ENCODE data around the gene METTL17. TPM values are rescaled to one million over a fixed set of nuclear protein-coding genes. Genes with fewer than 3 reads are reported as not detected.
"Not testable (repeated sequence)": the region's sequence is repeated elsewhere in the genome, so short reads cannot be mapped to it uniquely, and the experiment has no call there.

The METTL17 gene
- total RNA-seq, 1 donor from 2014 or later, result 94.7 TPM

GRCh38 chr14:21040370-21040925 is 50.7 kb downstream of the METTL17 start:
- Mint-ChIP-seq H3K27me3 (peaks cover 21% of the 10 kb centered on the region), H3K36me3 (ENCODE audit: low read depth) (no peaks in the 10 kb centered on the region), H3K27ac (no peak overlapping the region), H3K4me3 (no peak overlapping the region), H3K9me3 (no peaks in the 10 kb centered on the region), H3K4me1 (no peaks in the 10 kb centered on the region)
- ChIA-PET CTCF (interaction anchor here (0.7 to 4.4 kb wide), 7 partner anchors 9 to 64 kb away, joined by 3 to 92 read pairs (median 7); no protein-coding TSS in a partner anchor), POLR2A (no interaction called here)
- ATAC-seq (ENCODE audit: low read depth) (no peak), DNase-seq (no peak)
- TF ChIP-seq, protein P1, sequence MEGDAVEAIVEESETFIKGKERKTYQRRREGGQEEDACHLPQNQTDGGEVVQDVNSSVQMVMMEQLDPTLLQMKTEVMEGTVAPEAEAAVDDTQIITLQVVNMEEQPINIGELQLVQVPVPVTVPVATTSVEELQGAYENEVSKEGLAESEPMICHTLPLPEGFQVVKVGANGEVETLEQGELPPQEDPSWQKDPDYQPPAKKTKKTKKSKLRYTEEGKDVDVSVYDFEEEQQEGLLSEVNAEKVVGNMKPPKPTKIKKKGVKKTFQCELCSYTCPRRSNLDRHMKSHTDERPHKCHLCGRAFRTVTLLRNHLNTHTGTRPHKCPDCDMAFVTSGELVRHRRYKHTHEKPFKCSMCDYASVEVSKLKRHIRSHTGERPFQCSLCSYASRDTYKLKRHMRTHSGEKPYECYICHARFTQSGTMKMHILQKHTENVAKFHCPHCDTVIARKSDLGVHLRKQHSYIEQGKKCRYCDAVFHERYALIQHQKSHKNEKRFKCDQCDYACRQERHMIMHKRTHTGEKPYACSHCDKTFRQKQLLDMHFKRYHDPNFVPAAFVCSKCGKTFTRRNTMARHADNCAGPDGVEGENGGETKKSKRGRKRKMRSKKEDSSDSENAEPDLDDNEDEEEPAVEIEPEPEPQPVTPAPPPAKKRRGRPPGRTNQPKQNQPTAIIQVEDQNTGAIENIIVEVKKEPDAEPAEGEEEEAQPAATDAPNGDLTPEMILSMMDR (IDR thresholded peaks at IDR 0.05), result no peak
- intact Hi-C loops (cut with micrococcal nuclease), result loop anchor here (1.0 kb wide), 1 partner anchor 26 kb away; no protein-coding TSS in a partner anchor

- H3K36me3 Mint-ChIP-seq (ENCODE audit: low read depth); H3K9me3 Mint-ChIP-seq; H3K4me3 Mint-ChIP-seq; POLR2A ChIA-PET; H3K27ac Mint-ChIP-seq; H3K4me1 Mint-ChIP-seq; DNase-seq; ATAC-seq (ENCODE audit: low read depth): not testable (repeated sequence)
- CTCF ChIA-PET, result interaction anchor here (0.7 to 4.4 kb wide), 6 partner anchors 9 to 64 kb away, joined by 3 to 92 read pairs (median 7); no protein-coding TSS in a partner anchor
- intact Hi-C loops (cut with micrococcal nuclease), result loop anchor here (1.0 kb wide), 1 partner anchor 27 kb away; no protein-coding TSS in a partner anchor
- H3K27me3 Mint-ChIP-seq, result peaks cover 24% of the 10 kb centered on the region
Observed at GRCh38 chr14:21040941-21041340, 51.2 kb downstream of the METTL17 start.

GRCh38 chr14:21041676-21042433 is 52.1 kb downstream of the METTL17 start, which contains the start of gene RNASE7:
RNASE7 (plus strand) TSS chr14:21042362; CDS start chr14:21042993, 631 bp downstream.
- DNase-seq, result no peak
- ChIA-PET POLR2A (no interaction called here), CTCF (interaction anchor here (4.4 kb wide), 1 partner anchor 26 kb away, joined by 92 read pairs; no protein-coding TSS in a partner anchor)
- Mint-ChIP-seq H3K4me3 (no peak within 1 kb of the TSS), H3K27ac (no peak within 1 kb of the TSS), H3K36me3 (ENCODE audit: low read depth) (no peaks in the 10 kb centered on the region), H3K27me3 (peaks cover 24% of the 10 kb centered on the region), H3K9me3 (no peaks in the 10 kb centered on the region), H3K4me1 (no peaks in the 10 kb centered on the region)
- ATAC-seq (ENCODE audit: low read depth), result no peak
- intact Hi-C loops (cut with micrococcal nuclease), result no loop called here
- TF ChIP-seq, protein P1 (IDR thresholded peaks at IDR 0.05), result no peak

- H3K27ac Mint-ChIP-seq, result no peak overlapping the region
- TF ChIP-seq, protein P1 (IDR thresholded peaks at IDR 0.05), result no peak
- H3K36me3 Mint-ChIP-seq (ENCODE audit: low read depth), result no peaks in the 10 kb centered on the region
- ChIA-PET CTCF (interaction anchor here (2.4 kb wide), 1 partner anchor 28 kb away, joined by 15 read pairs; no protein-coding TSS in a partner anchor), POLR2A (no interaction called here)
- H3K4me1 Mint-ChIP-seq, result no peaks in the 10 kb centered on the region
- no peak overlapping the region for H3K4me3 Mint-ChIP-seq
- no peak for ATAC-seq (ENCODE audit: low read depth)
- no peaks in the 10 kb centered on the region for H3K9me3 Mint-ChIP-seq
- intact Hi-C loops (cut with micrococcal nuclease), result no loop called here
- H3K27me3 Mint-ChIP-seq, result peaks cover 24% of the 10 kb centered on the region
- DNase-seq, result no peak
Observed at GRCh38 chr14:21042918-21043317, 53.1 kb downstream of the METTL17 start.

DNA sequence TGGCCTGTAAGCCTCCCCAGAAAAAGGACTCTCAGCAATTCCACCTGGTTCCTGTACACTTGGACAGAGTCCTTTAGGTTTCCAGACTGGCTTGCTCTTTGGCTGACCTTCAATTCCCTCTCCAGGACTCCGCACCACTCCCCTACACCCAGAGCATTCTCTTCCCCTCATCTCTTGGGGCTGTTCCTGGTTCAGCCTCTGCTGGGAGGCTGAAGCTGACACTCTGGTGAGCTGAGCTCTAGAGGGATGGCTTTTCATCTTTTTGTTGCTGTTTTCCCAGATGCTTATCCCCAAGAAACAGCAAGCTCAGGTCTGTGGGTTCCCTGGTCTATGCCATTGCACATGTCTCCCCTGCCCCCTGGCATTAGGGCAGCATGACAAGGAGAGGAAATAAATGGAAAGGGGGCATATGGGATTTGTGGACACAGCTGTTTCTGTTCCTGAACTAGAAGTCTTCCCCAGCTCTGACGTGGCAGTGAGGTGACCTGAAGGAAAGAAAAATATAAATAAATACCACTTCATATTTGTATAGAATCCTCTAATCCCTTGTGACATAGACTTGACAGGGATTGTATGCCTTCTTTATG is 53.7 kb downstream of the METTL17 start:
- ATAC-seq (ENCODE audit: low read depth), result no peak
- intact Hi-C loops (cut with micrococcal nuclease), result no loop called here
- TF ChIP-seq, protein P1 (IDR thresholded peaks at IDR 0.05), result no peak
- no peaks in the 10 kb centered on the region for H3K4me1 Mint-ChIP-seq
- DNase-seq, result no peak
- ChIA-PET CTCF (interaction anchor here (1.5 to 2.4 kb wide), 2 partner anchors 8 to 28 kb away, joined by 6 to 15 read pairs; no protein-coding TSS in a partner anchor), POLR2A (no interaction called here)
- peaks cover 26% of the 10 kb centered on the region for H3K27me3 Mint-ChIP-seq
- H3K9me3 Mint-ChIP-seq, result no peaks in the 10 kb centered on the region
- no peak overlapping the region for H3K27ac Mint-ChIP-seq
- H3K36me3 Mint-ChIP-seq (ENCODE audit: low read depth), result no peaks in the 10 kb centered on the region
- H3K4me3 Mint-ChIP-seq, result no peak overlapping the region

Data from activated B cell treated with CpG ODN at 0.5 μM for 24 hours (primary cell).